HL-60 (cell line): ENCODE measurements around the gene ARHGEF6.
"Not testable (repeated sequence)": the region's sequence is repeated elsewhere in the genome, so short reads cannot be mapped to it uniquely, and the experiment has no call there.

Experiments
- TF ChIP-seq, protein P1 (sequence below): IDR thresholded peaks from one replicate; pipeline ENCODE4 v1.5.1; 2011; ENCODE audit warnings: low read length, control low read depth, inconsistent platforms; ENCODE audit not compliant: insufficient read depth
- TF ChIP-seq, protein P2 (sequence below): IDR thresholded peaks from 2 replicates; pipeline ENCODE4 v1.6.1; 2012; ENCODE audit warnings: low read depth; ENCODE audit not compliant: insufficient replicate concordance

DNA sequence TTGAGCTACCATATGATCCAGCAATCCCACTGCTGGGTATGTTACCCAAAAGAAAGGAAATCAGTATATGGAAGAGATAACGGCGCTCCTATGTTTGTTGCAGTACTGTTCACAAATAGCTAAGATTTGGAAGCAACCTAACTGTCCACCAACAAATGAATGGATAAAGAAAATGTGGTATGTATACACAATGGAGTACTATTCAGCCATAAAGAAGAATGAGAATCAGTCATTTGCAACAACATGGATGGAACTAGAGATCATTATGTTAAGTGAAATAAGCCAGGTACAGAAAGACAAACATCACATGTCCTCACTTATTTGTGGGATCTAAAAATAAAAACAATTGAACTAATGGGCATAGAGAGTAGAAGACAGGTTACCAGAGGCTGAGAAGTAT is 8.9 kb downstream of the ARHGEF6 start:
- TF ChIP-seq, protein P1, sequence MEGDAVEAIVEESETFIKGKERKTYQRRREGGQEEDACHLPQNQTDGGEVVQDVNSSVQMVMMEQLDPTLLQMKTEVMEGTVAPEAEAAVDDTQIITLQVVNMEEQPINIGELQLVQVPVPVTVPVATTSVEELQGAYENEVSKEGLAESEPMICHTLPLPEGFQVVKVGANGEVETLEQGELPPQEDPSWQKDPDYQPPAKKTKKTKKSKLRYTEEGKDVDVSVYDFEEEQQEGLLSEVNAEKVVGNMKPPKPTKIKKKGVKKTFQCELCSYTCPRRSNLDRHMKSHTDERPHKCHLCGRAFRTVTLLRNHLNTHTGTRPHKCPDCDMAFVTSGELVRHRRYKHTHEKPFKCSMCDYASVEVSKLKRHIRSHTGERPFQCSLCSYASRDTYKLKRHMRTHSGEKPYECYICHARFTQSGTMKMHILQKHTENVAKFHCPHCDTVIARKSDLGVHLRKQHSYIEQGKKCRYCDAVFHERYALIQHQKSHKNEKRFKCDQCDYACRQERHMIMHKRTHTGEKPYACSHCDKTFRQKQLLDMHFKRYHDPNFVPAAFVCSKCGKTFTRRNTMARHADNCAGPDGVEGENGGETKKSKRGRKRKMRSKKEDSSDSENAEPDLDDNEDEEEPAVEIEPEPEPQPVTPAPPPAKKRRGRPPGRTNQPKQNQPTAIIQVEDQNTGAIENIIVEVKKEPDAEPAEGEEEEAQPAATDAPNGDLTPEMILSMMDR: not testable (repeated sequence)
- TF ChIP-seq, protein P2, sequence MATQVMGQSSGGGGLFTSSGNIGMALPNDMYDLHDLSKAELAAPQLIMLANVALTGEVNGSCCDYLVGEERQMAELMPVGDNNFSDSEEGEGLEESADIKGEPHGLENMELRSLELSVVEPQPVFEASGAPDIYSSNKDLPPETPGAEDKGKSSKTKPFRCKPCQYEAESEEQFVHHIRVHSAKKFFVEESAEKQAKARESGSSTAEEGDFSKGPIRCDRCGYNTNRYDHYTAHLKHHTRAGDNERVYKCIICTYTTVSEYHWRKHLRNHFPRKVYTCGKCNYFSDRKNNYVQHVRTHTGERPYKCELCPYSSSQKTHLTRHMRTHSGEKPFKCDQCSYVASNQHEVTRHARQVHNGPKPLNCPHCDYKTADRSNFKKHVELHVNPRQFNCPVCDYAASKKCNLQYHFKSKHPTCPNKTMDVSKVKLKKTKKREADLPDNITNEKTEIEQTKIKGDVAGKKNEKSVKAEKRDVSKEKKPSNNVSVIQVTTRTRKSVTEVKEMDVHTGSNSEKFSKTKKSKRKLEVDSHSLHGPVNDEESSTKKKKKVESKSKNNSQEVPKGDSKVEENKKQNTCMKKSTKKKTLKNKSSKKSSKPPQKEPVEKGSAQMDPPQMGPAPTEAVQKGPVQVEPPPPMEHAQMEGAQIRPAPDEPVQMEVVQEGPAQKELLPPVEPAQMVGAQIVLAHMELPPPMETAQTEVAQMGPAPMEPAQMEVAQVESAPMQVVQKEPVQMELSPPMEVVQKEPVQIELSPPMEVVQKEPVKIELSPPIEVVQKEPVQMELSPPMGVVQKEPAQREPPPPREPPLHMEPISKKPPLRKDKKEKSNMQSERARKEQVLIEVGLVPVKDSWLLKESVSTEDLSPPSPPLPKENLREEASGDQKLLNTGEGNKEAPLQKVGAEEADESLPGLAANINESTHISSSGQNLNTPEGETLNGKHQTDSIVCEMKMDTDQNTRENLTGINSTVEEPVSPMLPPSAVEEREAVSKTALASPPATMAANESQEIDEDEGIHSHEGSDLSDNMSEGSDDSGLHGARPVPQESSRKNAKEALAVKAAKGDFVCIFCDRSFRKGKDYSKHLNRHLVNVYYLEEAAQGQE: not testable (repeated sequence)
